Inflammatory macrophage treated with lipopolysaccharide for 4 hours (primary cell): Measurements from ENCODE around the gene MATN1.
A peak's percentile ranks its signal among the peaks of the same experiment; 100 is the strongest.
"Not testable (repeated sequence)": the region's sequence is repeated elsewhere in the genome, so short reads cannot be mapped to it uniquely, and the experiment has no call there.

Experiments used
- DNase-seq: peaks from one replicate; pipeline ENCODE4 v3.0.0-alpha.2; 2020

Gene MATN1, protein sequence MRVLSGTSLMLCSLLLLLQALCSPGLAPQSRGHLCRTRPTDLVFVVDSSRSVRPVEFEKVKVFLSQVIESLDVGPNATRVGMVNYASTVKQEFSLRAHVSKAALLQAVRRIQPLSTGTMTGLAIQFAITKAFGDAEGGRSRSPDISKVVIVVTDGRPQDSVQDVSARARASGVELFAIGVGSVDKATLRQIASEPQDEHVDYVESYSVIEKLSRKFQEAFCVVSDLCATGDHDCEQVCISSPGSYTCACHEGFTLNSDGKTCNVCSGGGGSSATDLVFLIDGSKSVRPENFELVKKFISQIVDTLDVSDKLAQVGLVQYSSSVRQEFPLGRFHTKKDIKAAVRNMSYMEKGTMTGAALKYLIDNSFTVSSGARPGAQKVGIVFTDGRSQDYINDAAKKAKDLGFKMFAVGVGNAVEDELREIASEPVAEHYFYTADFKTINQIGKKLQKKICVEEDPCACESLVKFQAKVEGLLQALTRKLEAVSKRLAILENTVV

DNA sequence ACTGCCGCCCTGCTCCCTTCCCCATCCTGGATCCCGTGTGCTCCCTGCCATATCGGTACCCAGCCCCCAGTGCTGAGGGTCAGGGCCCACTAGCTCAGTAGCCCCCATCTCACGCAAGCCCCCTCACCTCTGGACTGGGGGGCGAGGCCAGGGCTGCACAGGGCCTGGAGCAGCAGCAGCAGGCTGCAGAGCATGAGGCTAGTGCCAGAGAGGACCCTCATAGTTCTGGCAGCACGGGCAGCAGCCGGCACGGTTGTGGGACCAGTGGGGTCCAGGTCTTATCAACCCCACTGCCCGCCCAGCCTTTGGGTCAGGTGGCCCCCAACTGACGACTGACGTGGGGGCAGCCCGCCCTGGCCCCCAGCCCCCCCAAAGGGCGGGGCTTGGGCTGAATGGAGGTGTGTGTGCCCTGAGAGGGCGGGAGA is at the start of gene MATN1:
Gene MATN1 (minus strand): TSS at position 255 of the 425 bp plus-strand sequence. CDS start 34 bp downstream, at position 221.
- no peak for DNase-seq

DNA sequence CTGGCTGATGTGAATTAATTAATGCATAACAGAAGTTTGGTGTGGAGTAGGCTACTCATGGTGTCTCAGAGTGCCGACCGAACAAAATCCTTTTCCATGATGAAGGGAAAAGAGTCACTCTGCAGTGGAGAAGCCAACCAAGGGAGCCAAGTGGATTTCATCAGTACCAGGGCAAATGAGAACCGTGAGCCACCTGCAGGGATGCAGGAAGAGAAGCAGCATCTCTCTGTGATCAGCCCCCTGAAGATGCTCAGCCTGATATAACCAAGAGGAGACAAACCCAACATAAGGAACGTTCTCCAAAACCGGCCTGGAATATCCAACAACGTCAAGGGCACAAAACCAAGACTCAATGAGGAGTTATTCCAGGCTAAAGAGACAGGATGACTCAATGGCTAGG is 47.6 kb upstream of the MATN1 start:
- DNase-seq: no peak

DNA sequence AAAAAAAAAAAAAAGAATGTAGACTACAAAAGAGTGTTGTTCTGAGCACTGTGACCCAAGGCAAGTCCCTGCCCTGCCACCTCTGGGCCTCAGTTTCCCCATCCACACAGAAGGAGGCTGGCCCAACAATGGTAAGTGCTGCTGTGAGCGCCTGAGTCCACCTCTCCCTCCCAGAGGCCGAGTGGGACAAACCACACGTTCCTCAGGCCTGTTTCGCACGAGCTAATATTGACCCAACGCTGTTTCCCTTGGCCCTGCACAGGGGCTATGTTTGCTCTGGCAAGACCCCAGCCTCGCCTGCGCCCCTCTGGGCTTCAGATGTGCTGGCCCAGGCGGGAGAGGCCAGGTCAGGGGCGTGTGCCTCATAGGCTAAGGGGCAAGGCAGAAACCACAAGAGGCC is 46.8 kb upstream of the MATN1 start:
- no peak for DNase-seq

DNA sequence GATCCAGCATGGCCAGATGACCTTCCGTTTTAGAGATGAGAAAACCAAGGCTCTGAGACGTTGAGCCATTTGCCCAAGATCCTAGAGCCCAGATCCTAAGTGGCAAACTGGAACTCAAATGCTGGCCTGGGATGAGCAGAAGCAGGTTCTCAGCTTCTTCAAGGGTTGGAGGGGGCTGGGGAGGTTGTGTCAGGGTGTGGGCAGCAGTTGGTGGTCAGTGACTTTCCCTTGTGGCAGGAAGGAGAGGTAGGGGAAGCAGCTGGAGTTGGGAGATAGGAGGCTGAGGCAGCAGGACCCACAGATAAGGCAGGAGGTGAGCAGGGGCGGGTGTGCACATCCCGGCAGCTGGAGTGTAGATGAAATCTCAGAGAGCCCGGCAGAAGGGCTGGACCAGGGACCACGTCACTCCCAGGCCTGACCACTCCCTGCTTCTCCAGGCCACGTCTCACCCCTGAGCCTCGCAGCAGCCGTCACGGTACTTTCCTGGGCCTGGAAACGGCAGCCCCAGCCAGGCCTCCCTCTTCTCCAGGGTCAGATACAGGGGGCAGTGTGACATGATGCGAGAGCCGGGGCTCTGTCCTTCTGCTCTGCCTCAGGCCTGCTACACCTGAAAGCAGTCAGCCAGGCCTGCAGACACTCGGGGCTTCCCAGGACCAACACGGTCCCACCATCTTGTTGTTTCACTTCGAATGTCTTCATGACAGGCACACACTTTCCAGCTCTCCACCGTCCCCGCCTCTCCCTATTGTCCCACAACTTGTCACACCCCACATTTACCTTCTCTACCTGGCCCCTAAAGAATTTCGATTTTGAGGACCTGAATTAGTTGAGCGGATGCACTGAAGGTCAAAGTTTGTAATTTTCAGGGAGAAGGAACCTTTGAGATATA is 45.7 kb upstream of the MATN1 start:
- no peak for DNase-seq

DNA sequence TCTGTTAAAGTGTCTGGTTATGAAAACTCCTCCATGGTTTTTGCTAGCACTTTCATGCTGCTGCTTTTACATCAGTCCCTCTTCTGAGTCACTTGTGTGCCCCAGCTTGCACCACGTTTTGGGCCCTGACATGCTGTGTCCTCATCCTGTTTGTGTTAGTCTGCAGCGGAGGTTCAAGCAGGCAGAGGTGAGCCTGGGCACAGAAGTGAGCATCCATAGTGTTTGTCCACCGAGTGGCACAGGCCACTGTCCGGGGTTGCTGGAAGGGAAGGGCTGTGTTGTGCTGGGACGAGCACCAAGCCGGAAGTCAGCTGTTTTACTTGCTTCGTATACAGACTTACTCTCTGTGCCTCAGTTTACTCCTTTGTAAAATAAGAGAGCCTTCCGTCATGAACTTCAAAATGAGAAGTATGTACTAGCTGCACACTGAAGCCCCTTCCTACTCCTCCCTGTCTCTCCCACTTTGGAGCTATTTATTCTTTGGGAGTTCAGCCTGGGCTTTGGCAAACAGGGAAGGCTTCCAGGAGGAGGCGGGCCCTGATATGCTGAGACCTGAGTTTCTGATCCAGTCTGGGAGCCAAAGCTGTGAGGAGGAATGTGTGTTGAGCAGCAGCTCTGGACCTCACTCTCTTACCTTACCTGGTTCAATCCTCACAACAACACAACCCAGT is 44.9 kb upstream of the MATN1 start:
- DNase-seq: no peak

DNA sequence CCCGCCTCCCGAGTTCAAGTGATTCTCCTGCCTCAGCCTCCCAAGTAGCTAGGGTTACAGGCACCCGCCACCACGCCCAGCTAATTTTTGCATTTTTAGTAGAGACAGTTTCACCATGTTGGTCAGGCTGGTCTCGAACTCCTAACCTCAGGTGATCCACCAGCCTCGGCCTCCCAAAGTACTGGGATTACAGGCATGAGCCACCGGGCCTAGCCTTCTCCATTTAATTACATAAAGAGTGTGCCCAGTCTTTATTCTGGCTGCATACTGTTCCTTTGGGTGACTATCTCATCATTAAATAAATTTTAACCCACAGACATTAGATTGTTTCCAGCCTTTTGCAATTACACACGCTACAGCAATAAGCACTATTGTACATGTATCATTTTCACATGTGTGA is 43.6 kb upstream of the MATN1 start:
- DNase-seq: not testable (repeated sequence)

DNA sequence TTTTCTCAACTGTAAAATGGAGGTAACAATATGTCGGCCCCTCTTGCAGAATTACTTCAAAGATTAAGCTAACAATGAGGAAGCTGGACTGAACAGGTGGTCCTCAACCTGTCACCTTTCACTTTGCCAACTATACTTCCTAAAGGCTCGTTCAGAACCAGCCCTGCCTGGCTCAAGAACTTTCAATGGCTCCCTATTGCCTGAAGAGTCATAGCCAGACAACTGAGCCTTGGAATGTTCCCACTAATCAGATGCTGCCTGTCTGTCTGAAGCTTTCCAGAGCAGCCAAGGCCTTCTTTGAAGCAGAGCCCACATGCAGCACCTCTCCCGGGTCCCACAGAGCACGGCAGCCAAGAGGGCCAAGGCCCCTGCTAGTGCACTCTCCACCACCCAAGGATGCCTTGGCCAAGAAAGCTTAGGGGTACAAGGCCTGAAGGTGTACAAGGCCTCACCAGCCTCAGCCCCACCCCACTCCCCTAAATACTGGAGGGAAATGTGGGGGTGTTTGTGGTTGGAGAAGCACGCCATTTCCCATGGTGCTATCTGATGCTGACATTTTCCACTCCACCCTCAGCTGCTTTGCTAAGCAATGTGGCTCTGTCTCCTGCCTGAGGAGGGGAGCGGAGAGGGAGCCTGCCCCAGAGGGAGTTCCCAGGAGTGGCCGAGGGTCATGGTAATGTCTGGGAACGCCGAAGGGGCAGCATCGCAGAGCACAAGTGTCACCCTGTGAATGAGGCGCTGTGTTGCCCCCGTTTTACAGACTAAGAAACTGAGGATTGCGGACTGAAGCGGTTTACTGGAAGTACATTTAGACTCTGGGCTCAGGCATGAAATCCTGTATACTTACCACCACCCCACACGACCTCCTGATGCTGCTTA is 42.4 kb upstream of the MATN1 start:
- no peak for DNase-seq

DNA sequence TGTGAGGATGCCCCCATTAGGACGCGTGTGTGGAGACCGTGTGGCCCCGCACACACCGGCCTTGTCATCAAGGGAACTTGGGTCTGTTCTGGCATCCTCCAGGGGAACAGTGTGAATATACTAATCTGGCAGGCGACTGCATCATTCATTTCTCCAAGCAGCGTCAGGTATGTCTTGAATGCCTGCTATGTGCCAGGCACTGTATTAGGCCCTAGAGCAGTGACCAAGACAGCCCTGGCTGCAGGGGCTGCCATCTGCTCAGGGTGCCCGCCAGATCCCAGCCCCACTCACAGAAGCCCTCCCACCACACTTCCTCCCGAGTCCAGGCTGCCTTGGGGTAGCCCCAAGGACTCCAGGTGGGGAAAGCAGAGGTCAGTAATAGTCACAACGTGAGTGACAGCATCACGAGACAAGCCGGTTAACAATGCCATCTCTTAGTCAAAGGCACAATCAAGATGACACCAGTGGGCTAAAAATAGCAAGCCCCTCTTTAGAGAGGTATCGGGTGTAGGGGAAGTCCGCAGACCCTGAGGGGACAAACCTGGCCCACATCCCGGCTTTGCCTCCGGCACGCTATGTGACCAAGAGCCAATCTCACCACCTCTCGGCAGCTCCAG is 41.7 kb upstream of the MATN1 start:
- no peak for DNase-seq

DNA sequence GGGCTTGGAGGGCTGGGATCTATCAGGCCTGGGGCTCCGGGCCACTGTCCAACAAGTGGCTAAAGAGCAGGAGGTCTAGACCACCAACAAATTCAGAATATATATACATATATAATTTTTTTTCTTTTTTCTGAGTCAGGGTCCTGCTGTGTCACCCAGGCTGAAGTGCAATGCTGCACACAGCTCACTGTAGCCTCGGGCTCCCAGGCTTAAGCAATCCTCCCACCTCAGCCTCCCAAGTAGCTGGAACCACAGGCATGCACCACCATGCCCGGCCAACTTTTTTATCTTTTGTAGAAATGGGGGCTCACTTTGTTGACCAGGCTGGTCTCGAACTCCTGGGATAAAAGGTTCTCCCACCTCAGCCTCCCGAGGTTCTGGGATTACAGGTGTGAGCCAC is 41.0 kb upstream of the MATN1 start:
- no peak for DNase-seq

DNA sequence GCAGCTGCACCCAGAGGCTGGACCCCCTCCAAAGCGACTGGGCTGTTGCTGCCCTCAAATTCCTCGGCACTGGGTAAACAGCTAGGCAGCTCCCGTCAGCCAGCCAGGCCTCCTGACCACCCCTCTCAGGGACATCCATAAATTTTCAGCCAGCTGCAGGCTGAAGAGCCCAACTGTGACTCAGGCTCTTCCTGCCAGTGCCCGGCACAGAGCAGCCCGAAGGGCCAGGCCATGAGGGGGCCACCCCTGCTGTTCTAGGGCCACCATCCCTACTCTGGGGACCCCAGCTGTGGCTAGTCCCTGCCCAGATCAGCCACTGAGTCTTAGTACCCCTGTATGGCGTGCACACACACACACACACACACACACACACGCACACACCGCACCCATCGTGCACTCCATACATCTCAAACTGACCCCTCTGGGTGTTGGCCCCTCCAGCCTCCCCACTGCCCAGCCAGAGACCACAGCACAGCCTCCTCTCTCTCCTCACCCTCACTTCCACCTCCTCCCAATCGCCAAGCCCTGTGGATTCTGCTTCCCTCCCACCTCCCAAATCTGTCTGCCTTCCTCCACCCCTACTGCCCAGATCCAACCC is 40.4 kb upstream of the MATN1 start:
- no peak for DNase-seq

DNA sequence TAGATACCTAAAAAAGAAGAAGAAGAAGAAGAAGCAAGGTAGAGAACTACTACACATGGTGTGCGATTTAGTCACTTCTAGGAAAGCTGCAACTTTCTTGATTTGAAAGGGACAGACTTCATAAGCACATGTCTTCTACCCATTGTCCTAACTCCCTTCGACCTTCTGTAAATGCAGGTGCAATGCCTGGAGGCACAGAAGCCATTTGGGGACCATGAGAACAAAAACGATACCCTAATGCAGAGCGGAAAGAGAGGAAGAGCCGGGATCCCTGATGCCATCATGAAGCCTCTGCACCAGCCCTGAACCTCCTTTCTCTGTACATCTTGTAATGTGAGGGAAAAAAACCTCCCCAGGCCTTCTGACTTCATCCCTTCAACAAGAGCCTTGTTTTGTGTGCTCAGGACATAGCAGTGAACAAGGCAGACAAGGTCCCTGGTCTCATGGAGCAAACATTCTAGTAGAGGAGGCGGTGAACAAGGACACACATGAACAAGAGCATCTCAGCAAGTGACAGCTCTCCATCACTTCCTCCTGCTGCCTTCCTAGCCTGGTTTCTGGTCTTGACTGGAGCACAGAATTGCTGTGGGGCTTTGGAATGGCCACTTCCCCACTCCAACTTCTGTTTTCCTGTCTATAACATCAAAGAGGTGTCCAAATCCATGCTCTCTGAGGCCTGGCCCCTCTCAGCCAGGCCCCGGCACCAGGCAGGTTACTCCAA is 39.7 kb upstream of the MATN1 start:
- DNase-seq: peak; percentile 38

DNA sequence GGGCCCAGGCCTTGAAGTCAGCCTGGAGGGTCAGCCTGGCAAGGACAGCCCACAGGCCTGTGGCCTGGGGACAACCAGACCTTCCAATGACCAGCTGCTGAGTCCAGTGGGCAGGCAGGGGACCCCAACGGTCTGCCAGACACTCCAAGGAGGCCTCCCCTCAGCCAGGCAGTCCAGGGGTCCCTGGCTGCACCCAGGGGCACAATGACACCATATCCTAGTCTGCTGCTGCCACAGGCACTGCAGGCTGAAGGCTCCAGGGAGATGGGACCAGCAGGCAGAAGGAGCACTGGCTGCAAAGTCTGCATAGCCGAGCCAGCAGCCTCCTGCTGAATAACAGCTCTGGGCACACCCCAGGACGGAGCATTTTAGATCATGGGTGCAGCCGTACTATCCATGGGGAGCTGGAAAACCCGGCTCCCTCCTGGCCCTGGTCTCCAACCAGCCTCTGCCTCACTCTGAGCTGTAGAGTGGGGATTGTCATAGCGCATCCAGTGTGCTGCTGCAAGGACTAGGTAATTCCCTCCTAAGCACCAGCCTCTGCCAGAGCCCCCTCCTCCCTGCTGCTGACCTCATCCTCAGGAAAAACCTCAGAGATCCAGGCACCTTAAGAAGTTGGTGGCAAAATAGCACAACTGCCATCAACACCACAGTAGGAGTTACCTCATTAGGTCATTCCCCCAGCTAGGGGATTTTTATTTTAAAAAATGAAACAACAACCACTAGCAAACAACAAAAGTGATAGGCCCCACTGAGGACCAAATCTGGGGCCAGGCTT is 39.0 kb upstream of the MATN1 start:
- DNase-seq: no peak

DNA sequence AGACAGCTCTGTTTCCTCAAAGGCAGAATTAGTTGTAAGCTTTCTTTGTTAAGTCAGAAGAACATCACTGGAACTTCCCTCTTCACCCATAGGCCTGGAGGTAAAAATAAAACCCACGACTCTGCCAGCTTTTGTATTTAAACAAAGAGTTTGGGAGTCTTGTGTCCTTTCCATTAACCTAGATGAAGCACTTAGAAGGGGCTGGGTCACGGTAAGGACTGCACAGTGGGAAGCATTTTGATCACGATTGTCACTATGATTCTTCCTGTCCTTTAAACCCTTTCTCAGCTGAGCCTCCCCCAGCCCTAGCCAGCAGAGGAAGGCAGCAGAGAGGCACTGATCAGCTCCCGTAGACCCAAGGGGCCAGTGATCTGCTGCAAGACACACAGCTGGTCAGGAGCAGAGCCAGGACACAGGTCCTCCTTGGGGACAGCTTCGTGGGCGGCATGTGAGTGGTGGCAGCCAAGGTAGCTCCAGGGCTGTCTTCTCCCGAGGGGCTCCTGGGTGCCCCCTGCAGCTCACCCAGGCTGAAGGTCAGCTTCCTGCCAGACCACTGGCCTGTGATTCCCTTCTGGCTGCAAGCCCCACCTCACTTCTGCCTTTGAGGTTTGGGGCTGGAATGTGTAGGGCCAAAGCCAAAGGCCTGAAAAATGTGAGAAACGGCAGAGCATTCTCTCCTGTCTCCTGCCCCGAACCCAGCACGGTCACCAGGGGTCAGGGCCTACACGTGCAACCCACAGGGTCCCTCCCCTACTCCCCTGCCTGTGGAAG is 38.2 kb upstream of the MATN1 start:
- DNase-seq: no peak

DNA sequence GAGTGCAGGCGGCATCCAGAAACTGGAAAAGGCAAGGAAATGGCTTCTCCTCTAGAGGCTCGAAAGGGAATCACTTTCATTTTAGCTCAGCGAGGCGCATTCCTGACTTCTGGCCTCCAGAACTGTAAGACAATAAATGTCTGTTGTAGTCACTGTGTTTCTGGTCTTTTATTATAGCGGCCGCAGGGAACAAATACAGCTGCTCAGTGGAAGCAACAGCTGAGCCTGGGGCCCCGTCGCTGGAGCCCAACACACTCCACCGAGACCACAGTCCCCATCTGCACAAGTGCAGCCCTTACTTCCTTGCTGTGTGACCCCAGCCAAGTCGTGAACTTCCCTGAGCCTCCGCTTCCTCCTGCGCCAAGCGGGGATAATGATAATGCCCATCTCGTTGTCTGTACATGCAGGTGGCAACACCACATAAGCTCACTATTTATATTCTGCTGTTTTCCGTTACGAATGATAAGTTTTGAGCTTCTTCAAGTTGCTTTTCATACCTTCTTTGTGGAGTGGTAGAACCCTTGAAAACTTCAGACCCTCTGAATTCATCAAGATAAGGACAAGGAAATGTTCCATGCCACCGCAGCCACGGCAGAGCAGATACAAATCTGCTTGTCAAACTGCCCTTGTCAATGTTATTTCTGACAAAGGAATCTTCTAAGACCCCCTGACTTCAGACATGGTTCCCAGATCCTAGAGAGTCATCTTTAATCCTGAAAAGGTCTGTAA is 37.4 kb upstream of the MATN1 start:
- DNase-seq: no peak

DNA sequence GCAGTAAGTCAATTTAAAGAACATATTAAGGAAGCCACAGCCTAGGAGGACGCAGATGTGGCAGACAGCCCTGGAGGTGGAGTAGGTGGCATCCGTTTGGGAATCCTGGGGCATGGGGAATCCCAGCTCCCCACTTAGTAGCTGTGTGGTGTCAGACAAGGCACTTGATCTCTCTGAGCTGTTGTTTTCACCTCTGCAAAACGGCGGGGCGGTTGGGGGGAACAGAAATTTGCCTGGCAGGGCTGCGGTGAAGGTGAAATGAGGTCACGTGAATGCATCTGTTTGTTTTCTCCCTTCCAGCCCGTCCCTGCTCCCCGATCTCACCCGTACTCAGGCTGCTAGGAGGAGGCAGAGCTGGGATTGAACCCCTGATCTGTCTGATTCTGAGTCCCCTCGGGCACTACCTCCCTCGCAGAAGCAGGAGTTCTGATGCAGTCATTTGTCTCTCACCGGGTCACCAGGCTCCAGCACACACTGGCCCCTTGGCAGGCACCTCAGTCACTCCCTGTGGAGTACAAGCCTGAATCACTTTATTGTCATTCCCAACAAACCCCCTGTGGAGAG is 36.4 kb upstream of the MATN1 start:
- DNase-seq: no peak

DNA sequence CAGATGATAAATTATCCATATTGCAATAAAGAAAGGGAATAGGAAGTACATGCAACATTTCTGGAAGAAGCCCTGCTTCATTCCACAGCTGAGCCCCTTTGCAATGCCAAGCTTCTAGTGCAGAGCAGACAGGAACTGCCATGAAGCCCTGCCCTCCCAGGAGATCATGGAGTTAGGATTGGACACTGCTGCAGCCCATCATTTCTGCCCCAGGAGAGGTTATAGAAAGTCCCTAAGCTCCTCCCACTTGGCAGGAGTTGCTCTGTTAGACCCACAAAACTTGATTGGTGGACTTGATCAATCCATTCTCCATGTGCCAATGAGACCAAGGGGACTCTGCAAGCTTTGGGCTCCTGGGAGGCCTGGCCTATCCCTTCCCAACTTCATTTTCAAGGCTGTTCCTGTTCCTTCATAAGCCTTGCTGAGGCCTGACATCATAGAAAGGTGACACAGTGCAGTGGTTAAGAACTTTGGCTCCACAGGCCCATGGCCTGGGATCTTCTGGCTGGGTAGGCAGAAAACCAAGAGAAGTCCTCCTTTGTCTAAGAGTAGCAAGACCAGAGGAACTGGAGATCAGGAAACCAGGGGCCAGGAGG is 35.5 kb upstream of the MATN1 start:
- peak; percentile 62 for DNase-seq

DNA sequence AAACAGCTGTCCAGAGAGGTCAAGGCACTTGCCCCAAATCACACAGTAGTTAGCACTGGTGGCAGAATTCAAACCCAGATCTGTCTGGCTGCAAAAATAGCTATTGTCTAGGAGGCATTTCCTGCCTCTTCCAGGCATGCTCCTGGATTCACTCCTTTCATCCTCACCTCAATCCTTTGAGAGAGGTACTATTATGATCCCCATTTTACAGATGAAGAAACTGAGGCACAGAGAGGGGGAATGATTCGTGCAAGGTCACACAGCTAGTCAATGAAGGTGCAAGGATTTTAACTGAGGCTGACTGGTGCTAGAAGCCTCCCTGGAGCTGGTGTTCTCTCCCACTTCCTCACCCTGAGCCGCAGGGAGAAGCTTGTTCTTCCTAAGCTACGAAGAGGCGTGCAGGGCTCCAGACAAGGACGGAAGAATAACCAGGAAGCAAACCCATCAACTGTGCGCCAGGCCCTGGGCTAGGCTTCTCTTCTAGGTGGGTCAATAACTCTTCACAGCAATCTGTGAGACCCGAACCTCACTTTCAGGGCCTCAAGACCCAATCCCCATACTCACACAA is 34.8 kb upstream of the MATN1 start:
- DNase-seq: no peak
